PFSK-1 (cell line): ENCODE data around the gene POP7.

Source experiments
- FOXP2 ChIP-seq: optimal IDR thresholded peaks from 2 replicates; pipeline ENCODE3; 2011; ENCODE audit warnings: borderline replicate concordance, control low read depth, inconsistent platforms; ENCODE audit not compliant: insufficient read depth; ENCODE audit errors: extremely low read length, extremely low read depth
- POLR2AphosphoS5 ChIP-seq: IDR thresholded peaks from 2 replicates; pipeline ENCODE4 v1.6.1; 2012; ENCODE audit warnings: low read depth, mild to moderate bottlenecking, control low read depth, low read length, moderate library complexity
- SIN3A ChIP-seq: IDR thresholded peaks from 2 replicates; pipeline ENCODE4 v1.6.1; 2012; ENCODE audit warnings: mild to moderate bottlenecking, low read length, moderate library complexity, borderline replicate concordance; ENCODE audit not compliant: insufficient read depth
- TAF1 ChIP-seq: IDR thresholded peaks from 2 replicates; pipeline ENCODE4 v1.6.1; 2012; ENCODE audit warnings: low read length, control low read depth, borderline replicate concordance; ENCODE audit not compliant: insufficient read depth
- TF ChIP-seq, protein P1 (sequence below), 2 experiments: IDR thresholded peaks; 2 replicates each; pipeline versions ENCODE4 v1.6.1 to v1.8.0; 2011 to 2012; ENCODE audit warnings: low read depth in 2 of 2, low read length in 2 of 2, control low read depth in 1 of 2, inconsistent platforms in 1 of 2, mild to moderate bottlenecking in 1 of 2, moderate library complexity in 1 of 2; ENCODE audit not compliant: insufficient read depth in 1 of 2

Gene POP7

GRCh38 chr7:100752994-100753393, 47.1 kb downstream of the POP7 start:
- TF ChIP-seq SIN3A: no peak
- TF ChIP-seq POLR2AphosphoS5: no peak
- TF ChIP-seq, protein P1, sequence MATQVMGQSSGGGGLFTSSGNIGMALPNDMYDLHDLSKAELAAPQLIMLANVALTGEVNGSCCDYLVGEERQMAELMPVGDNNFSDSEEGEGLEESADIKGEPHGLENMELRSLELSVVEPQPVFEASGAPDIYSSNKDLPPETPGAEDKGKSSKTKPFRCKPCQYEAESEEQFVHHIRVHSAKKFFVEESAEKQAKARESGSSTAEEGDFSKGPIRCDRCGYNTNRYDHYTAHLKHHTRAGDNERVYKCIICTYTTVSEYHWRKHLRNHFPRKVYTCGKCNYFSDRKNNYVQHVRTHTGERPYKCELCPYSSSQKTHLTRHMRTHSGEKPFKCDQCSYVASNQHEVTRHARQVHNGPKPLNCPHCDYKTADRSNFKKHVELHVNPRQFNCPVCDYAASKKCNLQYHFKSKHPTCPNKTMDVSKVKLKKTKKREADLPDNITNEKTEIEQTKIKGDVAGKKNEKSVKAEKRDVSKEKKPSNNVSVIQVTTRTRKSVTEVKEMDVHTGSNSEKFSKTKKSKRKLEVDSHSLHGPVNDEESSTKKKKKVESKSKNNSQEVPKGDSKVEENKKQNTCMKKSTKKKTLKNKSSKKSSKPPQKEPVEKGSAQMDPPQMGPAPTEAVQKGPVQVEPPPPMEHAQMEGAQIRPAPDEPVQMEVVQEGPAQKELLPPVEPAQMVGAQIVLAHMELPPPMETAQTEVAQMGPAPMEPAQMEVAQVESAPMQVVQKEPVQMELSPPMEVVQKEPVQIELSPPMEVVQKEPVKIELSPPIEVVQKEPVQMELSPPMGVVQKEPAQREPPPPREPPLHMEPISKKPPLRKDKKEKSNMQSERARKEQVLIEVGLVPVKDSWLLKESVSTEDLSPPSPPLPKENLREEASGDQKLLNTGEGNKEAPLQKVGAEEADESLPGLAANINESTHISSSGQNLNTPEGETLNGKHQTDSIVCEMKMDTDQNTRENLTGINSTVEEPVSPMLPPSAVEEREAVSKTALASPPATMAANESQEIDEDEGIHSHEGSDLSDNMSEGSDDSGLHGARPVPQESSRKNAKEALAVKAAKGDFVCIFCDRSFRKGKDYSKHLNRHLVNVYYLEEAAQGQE (IDR thresholded peaks at IDR 0.05; ENCODE audit: insufficient read depth in 1 of 2, low read depth in 2 of 2, low read length in 2 of 2): no peak
- TF ChIP-seq TAF1: no peak
- no peak for TF ChIP-seq FOXP2

DNA sequence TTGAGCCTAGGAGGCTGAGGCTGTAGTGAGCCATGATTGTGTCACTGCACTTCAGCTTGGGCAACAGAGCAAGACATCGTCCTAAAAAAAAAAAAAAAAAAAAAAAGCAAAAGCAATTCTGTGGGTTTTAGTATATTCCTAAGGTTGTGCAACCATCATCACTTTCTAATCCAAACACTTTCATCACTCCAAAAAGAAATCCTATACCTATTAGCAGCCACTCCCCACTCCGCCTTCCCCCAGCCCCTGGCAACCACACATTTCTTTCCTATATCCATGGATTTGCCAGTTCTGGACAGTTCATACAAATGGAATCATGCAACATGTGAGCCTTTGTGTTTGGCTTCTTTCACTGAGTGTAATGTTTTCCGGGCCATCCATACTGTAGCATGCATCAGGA, 47.8 kb downstream of the POP7 start:
- TF ChIP-seq POLR2AphosphoS5 (no peak), FOXP2 (no peak), TAF1 (no peak)
- TF ChIP-seq, protein P1 (IDR thresholded peaks at IDR 0.05; ENCODE audit: insufficient read depth in 1 of 2, low read depth in 2 of 2, low read length in 2 of 2): no peak
